ENCODE results near the gene AK1. TPM values are rescaled to one million over a fixed set of nuclear protein-coding genes. Genes with fewer than 3 reads are reported as not detected.

AK1 gene
- total and polyA plus RNA-seq, 2 of the 13 experiments (the other 11 are each of a cell fraction or from before 2014, with no cell fraction given) = 19.1 to 32.8 TPM

DNA sequence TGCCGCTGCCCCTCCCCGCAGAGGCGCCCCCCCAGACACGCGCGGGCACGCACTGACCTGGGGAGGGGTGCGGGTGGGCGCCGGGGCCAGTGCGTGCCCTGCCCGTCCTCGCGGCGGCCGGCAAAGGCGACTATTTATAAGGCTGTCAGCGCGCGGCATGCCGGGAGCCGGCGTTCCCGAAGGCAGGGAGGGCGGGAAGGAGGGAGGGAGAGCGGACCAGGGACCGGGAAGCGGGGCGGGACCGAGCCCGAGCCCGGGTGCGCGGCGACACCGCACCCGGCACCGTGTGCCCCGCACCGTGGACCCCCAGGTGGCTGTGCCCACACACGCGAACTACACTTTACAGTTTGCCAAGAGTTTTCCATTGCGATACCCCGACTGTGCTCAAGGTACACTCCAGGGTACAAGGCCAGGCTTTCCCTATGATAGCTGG lies at the start of gene AK1 (continued):
- TF ChIP-seq HOXA5 (CRISPR knock-in tag; IDR thresholded peaks at IDR 0.05) (no peak), ZNF143 (CRISPR knock-in tag; IDR thresholded peaks at IDR 0.05) (peak; percentile 89), ZNF652 (CRISPR knock-in tag; IDR thresholded peaks at IDR 0.05; ENCODE audit: borderline replicate concordance, low read depth) (no peak), ZNF709 (CRISPR knock-in tag; IDR thresholded peaks at IDR 0.05) (no peak), ZNF761 (CRISPR knock-in tag; conservative IDR thresholded peaks at IDR 0.05) (no peak), JUND (CRISPR knock-in tag; IDR thresholded peaks at IDR 0.05) (no peak), HMGA1 (CRISPR knock-in tag; conservative IDR thresholded peaks at IDR 0.05) (no peak), ZFAT (CRISPR knock-in tag; conservative IDR thresholded peaks at IDR 0.05) (no peak), RARA (CRISPR knock-in tag; IDR thresholded peaks at IDR 0.05) (no peak), ZNF678 (CRISPR knock-in tag; IDR thresholded peaks at IDR 0.05) (no peak), NR2F1 (CRISPR knock-in tag; IDR thresholded peaks at IDR 0.05) (no peak), ATF7 (IDR thresholded peaks at IDR 0.05) (no peak), ATF7 (CRISPR knock-in tag; IDR thresholded peaks at IDR 0.05) (no peak), ZNF564 (CRISPR knock-in tag; IDR thresholded peaks at IDR 0.05) (no peak; the same call in 1 of the 2 replicates)
- TF ChIP-seq, protein P1, sequence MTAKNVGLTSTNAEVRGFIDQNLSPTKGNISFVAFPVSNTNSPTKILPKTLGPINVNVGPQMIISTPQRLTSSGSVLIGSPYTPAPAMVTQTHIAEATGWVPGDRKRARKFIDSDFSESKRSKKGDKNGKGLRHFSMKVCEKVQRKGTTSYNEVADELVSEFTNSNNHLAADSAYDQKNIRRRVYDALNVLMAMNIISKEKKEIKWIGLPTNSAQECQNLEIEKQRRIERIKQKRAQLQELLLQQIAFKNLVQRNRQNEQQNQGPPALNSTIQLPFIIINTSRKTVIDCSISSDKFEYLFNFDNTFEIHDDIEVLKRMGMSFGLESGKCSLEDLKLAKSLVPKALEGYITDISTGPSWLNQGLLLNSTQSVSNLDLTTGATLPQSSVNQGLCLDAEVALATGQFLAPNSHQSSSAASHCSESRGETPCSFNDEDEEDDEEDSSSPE (CRISPR knock-in tag; IDR thresholded peaks at IDR 0.05) = peak; percentile 89
- TF ChIP-seq, protein P2, sequence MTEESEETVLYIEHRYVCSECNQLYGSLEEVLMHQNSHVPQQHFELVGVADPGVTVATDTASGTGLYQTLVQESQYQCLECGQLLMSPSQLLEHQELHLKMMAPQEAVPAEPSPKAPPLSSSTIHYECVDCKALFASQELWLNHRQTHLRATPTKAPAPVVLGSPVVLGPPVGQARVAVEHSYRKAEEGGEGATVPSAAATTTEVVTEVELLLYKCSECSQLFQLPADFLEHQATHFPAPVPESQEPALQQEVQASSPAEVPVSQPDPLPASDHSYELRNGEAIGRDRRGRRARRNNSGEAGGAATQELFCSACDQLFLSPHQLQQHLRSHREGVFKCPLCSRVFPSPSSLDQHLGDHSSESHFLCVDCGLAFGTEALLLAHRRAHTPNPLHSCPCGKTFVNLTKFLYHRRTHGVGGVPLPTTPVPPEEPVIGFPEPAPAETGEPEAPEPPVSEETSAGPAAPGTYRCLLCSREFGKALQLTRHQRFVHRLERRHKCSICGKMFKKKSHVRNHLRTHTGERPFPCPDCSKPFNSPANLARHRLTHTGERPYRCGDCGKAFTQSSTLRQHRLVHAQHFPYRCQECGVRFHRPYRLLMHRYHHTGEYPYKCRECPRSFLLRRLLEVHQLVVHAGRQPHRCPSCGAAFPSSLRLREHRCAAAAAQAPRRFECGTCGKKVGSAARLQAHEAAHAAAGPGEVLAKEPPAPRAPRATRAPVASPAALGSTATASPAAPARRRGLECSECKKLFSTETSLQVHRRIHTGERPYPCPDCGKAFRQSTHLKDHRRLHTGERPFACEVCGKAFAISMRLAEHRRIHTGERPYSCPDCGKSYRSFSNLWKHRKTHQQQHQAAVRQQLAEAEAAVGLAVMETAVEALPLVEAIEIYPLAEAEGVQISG (CRISPR knock-in tag; IDR thresholded peaks at IDR 0.05) = no peak; the same call in 1 of the 2 replicates
- TF ChIP-seq, protein P3, sequence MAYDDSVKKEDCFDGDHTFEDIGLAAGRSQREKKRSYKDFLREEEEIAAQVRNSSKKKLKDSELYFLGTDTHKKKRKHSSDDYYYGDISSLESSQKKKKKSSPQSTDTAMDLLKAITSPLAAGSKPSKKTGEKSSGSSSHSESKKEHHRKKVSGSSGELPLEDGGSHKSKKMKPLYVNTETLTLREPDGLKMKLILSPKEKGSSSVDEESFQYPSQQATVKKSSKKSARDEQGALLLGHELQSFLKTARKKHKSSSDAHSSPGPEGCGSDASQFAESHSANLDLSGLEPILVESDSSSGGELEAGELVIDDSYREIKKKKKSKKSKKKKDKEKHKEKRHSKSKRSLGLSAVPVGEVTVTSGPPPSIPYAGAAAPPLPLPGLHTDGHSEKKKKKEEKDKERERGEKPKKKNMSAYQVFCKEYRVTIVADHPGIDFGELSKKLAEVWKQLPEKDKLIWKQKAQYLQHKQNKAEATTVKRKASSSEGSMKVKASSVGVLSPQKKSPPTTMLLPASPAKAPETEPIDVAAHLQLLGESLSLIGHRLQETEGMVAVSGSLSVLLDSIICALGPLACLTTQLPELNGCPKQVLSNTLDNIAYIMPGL (CRISPR knock-in tag; IDR thresholded peaks at IDR 0.05; ENCODE audit: borderline replicate concordance in 1 of 2, low read depth in 1 of 2) = peak in 1 of 2 experiments; percentile 30; a peak in 1 of 4 replicates
- TF ChIP-seq, protein P4, sequence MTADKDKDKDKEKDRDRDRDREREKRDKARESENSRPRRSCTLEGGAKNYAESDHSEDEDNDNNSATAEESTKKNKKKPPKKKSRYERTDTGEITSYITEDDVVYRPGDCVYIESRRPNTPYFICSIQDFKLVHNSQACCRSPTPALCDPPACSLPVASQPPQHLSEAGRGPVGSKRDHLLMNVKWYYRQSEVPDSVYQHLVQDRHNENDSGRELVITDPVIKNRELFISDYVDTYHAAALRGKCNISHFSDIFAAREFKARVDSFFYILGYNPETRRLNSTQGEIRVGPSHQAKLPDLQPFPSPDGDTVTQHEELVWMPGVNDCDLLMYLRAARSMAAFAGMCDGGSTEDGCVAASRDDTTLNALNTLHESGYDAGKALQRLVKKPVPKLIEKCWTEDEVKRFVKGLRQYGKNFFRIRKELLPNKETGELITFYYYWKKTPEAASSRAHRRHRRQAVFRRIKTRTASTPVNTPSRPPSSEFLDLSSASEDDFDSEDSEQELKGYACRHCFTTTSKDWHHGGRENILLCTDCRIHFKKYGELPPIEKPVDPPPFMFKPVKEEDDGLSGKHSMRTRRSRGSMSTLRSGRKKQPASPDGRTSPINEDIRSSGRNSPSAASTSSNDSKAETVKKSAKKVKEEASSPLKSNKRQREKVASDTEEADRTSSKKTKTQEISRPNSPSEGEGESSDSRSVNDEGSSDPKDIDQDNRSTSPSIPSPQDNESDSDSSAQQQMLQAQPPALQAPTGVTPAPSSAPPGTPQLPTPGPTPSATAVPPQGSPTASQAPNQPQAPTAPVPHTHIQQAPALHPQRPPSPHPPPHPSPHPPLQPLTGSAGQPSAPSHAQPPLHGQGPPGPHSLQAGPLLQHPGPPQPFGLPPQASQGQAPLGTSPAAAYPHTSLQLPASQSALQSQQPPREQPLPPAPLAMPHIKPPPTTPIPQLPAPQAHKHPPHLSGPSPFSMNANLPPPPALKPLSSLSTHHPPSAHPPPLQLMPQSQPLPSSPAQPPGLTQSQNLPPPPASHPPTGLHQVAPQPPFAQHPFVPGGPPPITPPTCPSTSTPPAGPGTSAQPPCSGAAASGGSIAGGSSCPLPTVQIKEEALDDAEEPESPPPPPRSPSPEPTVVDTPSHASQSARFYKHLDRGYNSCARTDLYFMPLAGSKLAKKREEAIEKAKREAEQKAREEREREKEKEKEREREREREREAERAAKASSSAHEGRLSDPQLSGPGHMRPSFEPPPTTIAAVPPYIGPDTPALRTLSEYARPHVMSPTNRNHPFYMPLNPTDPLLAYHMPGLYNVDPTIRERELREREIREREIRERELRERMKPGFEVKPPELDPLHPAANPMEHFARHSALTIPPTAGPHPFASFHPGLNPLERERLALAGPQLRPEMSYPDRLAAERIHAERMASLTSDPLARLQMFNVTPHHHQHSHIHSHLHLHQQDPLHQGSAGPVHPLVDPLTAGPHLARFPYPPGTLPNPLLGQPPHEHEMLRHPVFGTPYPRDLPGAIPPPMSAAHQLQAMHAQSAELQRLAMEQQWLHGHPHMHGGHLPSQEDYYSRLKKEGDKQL (CRISPR knock-in tag; IDR thresholded peaks at IDR 0.05; ENCODE audit: low read depth) = no peak
- TF ChIP-seq, protein P5, sequence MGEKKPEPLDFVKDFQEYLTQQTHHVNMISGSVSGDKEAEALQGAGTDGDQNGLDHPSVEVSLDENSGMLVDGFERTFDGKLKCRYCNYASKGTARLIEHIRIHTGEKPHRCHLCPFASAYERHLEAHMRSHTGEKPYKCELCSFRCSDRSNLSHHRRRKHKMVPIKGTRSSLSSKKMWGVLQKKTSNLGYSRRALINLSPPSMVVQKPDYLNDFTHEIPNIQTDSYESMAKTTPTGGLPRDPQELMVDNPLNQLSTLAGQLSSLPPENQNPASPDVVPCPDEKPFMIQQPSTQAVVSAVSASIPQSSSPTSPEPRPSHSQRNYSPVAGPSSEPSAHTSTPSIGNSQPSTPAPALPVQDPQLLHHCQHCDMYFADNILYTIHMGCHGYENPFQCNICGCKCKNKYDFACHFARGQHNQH (CRISPR knock-in tag; IDR thresholded peaks at IDR 0.05) = no peak

All from HepG2 (cell line).